Kidney epithelial cell (primary cell): ENCODE measurements around the gene SANBR. TPM values are rescaled to one million over a fixed set of nuclear protein-coding genes. Genes with fewer than 3 reads are reported as not detected.

Experiments used
- DNase-seq: peaks from one replicate; pipeline ENCODE4 v3.0.0-alpha.2; 2010; ENCODE audit warnings: low read depth
- H3K27me3 ChIP-seq: 2 replicates; pipeline ENCODE4 v1.6.0; 2011; ENCODE audit warnings: low read length; ENCODE audit not compliant: control insufficient read depth, insufficient read depth
- H3K36me3 ChIP-seq: 2 replicates; pipeline ENCODE4 v1.5.1; 2011; ENCODE audit warnings: low read length; ENCODE audit not compliant: control insufficient read depth, insufficient read depth
- H3K4me3 ChIP-seq: 2 replicates; pipeline ENCODE4 v1.5.1; 2011; ENCODE audit warnings: low read depth, mild to moderate bottlenecking, control low read depth, low read length
- CTCF ChIP-seq: IDR thresholded peaks from 2 replicates; pipeline ENCODE4 v1.5.1; 2011; ENCODE audit warnings: mild to moderate bottlenecking, moderate library complexity, low read length, control low read depth, inconsistent platforms; ENCODE audit not compliant: insufficient read depth, poor library complexity, severe bottlenecking
- total RNA-seq: library from RNA; depleted of rRNA; stranded (reverse); fragments of >200 nt; gene quantifications from 2 replicates; pipeline ENCODE4 v1.2.3, GENCODE V29; 2015

Gene SANBR
- total RNA-seq, result 6.0 and 8.9 TPM in 2 replicates

GRCh38 chr2:61065714-61066709 lies at the start of gene SANBR:
TSS of gene SANBR (plus strand) at chr2:61065871. CDS start at chr2:61070351, 4,480 bp downstream.
- Histone ChIP-seq H3K36me3 (no peaks in the 10 kb centered on the region), H3K4me3 (peak within 1 kb of the TSS; percentile 70), H3K27me3 (no peaks in the 10 kb centered on the region)
- DNase-seq, result peak; percentile 34
- TF ChIP-seq CTCF, result no peak

GRCh38 chr2:61015976-61016375 lies 49.7 kb upstream of the SANBR start:
- H3K27me3 ChIP-seq, result no peaks in the 10 kb centered on the region
- H3K36me3 ChIP-seq, result no peaks in the 10 kb centered on the region
- peak overlapping the region; percentile 76 for H3K4me3 ChIP-seq
- no peak for TF ChIP-seq CTCF
- DNase-seq, result no peak

- Histone ChIP-seq H3K4me3 (peak overlapping the region; percentile 76), H3K36me3 (no peaks in the 10 kb centered on the region), H3K27me3 (no peaks in the 10 kb centered on the region)
- DNase-seq, result no peak
- TF ChIP-seq CTCF, result no peak
Observed at GRCh38 chr2:61016392-61017002, 49.2 kb upstream of the SANBR start.

GRCh38 chr2:61017003-61017555 lies 48.6 kb upstream of the SANBR start:
- peak overlapping the region; percentile 76 for H3K4me3 ChIP-seq
- no peaks in the 10 kb centered on the region for H3K36me3 ChIP-seq
- H3K27me3 ChIP-seq, result no peaks in the 10 kb centered on the region
- DNase-seq, result no peak
- TF ChIP-seq CTCF, result no peak

GRCh38 chr2:61017556-61018317 lies 47.9 kb upstream of the SANBR start, which contains the start of the genes PEX13 and PUS10:
TSS of gene PEX13 (plus strand) at chr2:61017720. CDS start at chr2:61017760, 40 bp downstream.
TSS of gene PUS10 (minus strand) at chr2:61018255. CDS start at chr2:61011890, 6,365 bp downstream.
- no peak for DNase-seq
- H3K36me3 ChIP-seq, result peaks cover 1% of the 10 kb centered on the region
- H3K4me3 ChIP-seq, result peak within 1 kb of the TSS; percentile 76
- H3K27me3 ChIP-seq, result no peaks in the 10 kb centered on the region
- TF ChIP-seq CTCF, result no peak
